SK-MEL-5 (cell line): Measurements from ENCODE around the gene FARP1. TPM values are rescaled to one million over a fixed set of nuclear protein-coding genes. Genes with fewer than 3 reads are reported as not detected.
"Not testable (repeated sequence)": the region's sequence is repeated elsewhere in the genome, so short reads cannot be mapped to it uniquely, and the experiment has no call there.

Source experiments
- DNase-seq: peaks from one replicate; pipeline ENCODE4 v3.0.0-alpha.2; 2016; ENCODE audit warnings: low read depth, low spot score
- in situ Hi-C: cut with HindIII; loops from 2 replicates; pipeline ENCODE4 v1.10.0; 2016; ENCODE audit warnings: low sequenced_read_pairs, high pct_unique_total_duplicates, low pct_unique_long_range_greater_than_20kb
- total RNA-seq: library from RNA; depleted of rRNA; stranded (reverse); fragments of >200 nt; shearing (Covaris generic); gene quantifications from 2 replicates; pipeline ENCODE4 v1.2.3, GENCODE V29; 2014

The FARP1 gene
- total RNA-seq, 1 experiment from 2014 or later: 39.8 TPM

DNA sequence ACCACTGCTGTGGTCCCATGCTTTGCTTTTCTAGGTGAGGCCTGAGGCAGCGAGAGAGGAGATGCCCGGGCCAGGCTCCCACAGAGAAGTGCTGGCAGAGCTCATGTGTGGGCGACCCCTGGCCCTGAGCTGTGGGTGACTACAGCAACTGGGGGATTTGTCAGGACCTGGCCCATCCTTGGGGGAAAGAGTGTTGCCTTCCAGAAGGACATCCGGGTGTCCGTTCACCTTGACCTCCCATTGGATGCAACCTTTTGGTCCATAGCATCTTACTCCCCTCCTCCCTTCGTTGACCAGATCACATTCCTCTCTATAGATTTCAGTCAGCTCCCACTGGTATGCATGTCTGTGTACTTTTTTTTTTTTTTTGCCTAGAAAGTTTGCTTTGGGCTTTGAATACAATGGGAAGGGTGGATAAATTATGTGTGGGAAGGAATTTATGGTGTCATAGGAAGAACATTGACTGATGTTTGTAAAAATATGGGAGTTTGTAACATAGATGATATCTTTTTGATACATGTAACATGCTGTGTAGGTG, 118.3 kb downstream of the FARP1 start:
- in situ Hi-C loops: no loop called here
- DNase-seq: no peak

- DNase-seq: peak; percentile 40
- in situ Hi-C loops: no loop called here
Observed at GRCh38 chr13:98262292-98262691, 119.4 kb downstream of the FARP1 start.

GRCh38 chr13:98263841-98264240, 120.9 kb downstream of the FARP1 start:
- DNase-seq: no peak
- in situ Hi-C loops: no loop called here

DNA sequence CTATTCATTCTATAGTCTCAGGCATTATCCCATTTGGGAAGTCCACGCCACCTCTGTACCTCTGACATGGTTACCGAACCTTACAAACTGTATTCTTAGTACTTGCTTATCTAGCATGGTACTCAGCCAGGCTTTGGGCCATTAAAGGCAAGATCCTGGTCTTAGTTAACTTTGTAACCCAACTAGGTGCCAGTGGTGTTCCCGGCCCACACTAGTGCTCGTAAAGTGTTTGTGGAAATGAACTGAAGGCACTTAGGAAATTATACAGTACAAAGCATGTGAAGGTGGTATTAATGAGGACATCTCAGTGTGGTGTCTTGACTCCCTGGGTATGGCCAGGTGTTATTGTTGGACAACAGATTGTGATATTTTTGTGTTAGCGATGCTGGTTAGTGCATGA, 122.0 kb downstream of the FARP1 start:
- in situ Hi-C loops: no loop called here
- DNase-seq: no peak

DNA sequence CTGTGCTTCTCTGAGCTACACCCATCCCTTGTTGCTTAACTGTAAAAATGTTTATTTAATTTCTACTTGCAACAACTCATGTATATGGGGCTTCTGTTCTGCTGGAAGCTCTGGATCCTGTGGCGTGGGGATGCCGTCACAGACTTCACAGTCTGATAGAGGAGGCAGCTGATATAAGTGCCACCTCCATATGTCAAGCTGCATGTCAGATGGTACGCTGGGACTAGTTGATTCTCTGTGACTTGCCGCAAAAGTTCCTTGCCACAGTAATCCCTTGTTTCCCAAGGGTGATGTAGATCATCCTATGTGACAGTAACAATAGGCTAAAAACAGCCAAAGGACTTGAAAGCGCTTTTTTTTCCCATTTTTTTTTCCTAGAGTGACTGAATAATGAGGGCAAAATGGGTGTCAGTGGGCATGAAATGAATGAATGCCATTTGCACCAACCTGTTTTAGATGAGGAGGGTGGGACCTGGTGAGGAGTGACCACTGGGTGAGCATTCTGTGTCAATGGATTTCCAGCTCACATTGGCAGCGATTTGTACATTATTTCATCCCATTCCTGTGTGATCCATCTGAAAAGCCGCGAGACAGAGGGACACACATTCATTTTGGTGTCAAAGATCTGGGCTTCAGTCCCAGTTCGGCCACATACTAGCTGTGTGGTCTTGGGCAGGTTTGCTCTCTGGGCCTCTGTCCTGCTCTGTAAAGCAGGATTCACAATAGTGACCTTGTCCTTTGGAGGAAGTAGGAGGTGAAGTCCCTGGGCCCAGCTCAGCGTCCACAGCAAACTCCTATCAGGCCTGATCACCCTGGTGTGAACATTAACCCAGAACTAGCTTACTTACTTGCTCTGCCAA, 123.0 kb downstream of the FARP1 start:
- in situ Hi-C loops: no loop called here
- peak; percentile 45 for DNase-seq

DNA sequence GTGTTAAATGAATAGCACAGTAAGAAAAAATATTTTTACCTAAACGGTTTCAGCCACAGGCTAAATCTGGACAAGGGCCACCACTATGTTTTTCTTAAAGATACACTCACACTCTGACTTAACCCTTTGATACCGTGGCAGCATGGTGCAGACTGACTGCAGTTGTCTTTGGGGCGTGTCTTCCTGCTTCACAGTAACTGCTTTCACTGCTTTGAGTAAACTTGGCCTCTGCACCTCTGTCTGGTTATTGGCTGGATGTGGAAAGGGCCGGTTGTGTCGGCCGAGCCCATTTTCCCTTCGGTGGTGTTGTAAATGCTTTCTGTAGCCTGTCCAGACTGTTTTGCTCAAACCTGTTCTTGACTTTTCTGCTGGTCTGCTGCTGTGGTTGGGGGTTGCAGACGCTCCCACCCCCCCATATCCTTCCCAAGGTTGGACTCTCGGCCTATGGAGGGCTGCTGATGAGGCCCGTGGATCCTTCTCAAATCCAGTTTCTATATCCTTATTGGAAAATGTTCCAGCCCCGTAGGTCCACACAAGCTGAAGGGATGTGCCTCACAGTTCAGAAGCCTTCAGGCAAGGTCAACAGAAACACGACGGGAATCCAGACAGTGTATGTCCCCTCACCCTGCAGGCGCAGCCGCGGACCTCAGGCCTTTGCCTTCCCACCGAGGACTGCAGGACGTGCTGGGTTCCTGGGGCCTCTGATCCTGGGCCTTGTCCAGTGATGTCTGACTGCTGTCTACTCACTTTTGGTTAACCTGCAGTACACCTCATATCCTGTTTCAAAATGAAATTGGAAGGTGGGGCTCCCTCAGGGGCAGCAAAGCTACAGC, 124.4 kb downstream of the FARP1 start:
- DNase-seq: peak; percentile 73
- in situ Hi-C loops: no loop called here

DNA sequence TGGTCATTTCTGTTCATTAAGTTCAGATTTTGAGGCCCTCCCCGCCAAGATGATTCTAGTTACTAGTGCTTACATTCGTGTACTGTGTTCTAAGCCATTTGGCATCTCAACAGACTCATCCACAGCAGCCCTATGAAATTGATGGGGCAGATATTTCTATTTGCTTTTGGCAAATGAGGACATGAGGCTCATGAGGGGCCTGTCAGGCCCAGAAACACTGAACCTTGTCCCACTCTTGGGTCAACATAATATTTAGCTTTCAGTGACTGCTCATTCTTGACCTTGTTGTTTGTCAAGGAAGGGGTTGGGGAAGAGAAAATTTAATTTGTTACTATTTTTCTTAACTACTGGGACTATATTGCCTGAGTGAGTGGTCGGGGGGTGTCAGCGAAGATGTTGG, 126.5 kb downstream of the FARP1 start:
- no peak for DNase-seq
- in situ Hi-C loops: no loop called here

GRCh38 chr13:98270819-98271218, 127.9 kb downstream of the FARP1 start:
- no peak for DNase-seq
- in situ Hi-C loops: no loop called here

- DNase-seq, in situ Hi-C loops: not testable (repeated sequence)
Observed at GRCh38 chr13:98271646-98272045, 128.8 kb downstream of the FARP1 start.

GRCh38 chr13:98272549-98272948, 129.7 kb downstream of the FARP1 start:
- in situ Hi-C loops: no loop called here
- DNase-seq: no peak

GRCh38 chr13:98273067-98273823, 130.4 kb downstream of the FARP1 start:
- in situ Hi-C loops: no loop called here
- no peak for DNase-seq

GRCh38 chr13:98273824-98274742, 131.2 kb downstream of the FARP1 start:
- peak; percentile 77 for DNase-seq
- in situ Hi-C loops: no loop called here

DNA sequence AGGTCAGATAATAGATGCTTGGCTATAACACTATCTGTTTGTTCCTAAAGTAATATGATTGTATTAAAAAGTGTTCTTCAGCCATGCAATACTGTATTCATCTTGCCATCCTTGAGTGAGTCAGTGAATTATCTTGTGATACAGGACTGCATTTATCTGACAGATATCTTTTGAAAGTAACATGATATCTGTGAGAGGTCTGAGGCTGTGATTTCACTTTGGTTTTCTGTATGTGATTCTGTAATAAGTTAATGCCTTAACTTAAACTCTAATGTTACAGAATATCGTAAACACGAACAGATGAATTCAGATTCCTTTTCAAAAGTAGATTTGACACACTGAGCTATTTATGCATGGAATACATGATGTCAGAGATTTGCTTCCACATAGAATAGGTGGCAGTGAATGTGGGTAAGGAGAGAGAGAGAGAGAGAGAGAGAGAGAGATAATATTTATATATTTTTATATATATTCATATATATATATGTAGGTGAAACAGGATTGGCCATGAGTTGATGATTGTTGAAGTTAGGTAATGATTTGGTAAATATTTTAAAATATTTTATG, 132.1 kb downstream of the FARP1 start:
- in situ Hi-C loops: no loop called here
- peak; percentile 56 for DNase-seq

DNA sequence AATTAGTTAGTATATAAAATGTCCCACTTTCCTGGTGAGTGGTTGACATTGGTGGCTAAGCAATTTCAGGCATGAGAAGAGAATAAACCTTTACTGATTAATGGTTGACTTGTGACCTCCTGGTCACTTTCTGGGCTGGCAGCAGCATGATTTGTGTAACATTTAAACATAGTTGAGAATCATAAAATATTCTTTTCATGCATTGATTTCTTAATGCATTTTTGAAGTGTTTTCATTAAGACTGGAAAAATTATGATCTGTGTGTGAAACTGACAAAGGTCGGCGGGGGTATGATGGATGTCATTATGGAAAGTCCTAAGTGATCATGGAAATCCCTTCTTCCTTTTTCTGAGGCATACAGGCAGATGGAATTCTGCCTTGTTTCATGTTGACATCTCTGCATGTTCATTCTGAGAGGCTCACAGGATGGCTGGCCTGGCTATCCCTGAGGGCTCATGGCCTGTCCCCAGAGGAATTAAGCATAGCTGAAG, 132.8 kb downstream of the FARP1 start:
- DNase-seq: peak; percentile 30
- in situ Hi-C loops: no loop called here

GRCh38 chr13:98276486-98276885, 133.6 kb downstream of the FARP1 start:
- DNase-seq: no peak
- in situ Hi-C loops: no loop called here

DNA sequence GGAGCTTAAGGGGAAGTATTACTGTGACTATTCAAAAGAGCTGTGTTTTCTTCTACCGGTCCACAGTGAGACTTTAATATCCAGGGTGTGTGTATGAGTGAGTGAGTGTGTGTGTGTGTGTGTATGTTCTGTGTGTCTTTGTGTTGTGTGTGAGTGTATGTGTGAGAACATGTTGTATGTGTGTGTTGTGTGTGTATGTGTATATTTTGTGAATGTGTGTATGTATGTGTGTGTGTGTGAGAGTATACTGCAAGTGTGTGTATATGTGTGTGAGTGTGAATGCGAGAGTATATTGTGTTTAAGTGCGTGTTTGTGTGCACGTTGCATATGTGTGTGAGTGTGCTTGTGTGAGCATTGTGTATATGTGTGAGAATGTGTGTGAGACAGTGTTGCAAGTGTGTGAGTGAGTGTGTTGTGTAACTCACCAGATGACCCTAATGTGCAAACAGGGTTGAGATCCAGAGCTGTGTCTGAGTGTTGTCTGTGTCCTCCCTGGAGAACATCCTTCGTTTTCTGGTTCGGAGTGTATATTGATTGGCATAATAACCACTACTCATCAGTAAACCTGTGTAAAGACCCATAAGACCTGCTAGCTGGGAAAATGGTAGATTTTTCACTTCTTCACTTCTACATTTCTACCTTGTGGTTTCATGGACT, 135.3 kb downstream of the FARP1 start:
- in situ Hi-C loops: no loop called here
- DNase-seq: no peak
